GM12872 (cell line): ENCODE results near the gene MATR3.

Source experiments
- TF ChIP-seq, protein P1 (sequence below): IDR thresholded peaks from 3 replicates; pipeline ENCODE4 v1.5.1; 2011; ENCODE audit warnings: low read depth, mild to moderate bottlenecking, low read length, moderate library complexity; ENCODE audit not compliant: insufficient read depth

Gene MATR3, protein sequence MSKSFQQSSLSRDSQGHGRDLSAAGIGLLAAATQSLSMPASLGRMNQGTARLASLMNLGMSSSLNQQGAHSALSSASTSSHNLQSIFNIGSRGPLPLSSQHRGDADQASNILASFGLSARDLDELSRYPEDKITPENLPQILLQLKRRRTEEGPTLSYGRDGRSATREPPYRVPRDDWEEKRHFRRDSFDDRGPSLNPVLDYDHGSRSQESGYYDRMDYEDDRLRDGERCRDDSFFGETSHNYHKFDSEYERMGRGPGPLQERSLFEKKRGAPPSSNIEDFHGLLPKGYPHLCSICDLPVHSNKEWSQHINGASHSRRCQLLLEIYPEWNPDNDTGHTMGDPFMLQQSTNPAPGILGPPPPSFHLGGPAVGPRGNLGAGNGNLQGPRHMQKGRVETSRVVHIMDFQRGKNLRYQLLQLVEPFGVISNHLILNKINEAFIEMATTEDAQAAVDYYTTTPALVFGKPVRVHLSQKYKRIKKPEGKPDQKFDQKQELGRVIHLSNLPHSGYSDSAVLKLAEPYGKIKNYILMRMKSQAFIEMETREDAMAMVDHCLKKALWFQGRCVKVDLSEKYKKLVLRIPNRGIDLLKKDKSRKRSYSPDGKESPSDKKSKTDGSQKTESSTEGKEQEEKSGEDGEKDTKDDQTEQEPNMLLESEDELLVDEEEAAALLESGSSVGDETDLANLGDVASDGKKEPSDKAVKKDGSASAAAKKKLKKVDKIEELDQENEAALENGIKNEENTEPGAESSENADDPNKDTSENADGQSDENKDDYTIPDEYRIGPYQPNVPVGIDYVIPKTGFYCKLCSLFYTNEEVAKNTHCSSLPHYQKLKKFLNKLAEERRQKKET

DNA sequence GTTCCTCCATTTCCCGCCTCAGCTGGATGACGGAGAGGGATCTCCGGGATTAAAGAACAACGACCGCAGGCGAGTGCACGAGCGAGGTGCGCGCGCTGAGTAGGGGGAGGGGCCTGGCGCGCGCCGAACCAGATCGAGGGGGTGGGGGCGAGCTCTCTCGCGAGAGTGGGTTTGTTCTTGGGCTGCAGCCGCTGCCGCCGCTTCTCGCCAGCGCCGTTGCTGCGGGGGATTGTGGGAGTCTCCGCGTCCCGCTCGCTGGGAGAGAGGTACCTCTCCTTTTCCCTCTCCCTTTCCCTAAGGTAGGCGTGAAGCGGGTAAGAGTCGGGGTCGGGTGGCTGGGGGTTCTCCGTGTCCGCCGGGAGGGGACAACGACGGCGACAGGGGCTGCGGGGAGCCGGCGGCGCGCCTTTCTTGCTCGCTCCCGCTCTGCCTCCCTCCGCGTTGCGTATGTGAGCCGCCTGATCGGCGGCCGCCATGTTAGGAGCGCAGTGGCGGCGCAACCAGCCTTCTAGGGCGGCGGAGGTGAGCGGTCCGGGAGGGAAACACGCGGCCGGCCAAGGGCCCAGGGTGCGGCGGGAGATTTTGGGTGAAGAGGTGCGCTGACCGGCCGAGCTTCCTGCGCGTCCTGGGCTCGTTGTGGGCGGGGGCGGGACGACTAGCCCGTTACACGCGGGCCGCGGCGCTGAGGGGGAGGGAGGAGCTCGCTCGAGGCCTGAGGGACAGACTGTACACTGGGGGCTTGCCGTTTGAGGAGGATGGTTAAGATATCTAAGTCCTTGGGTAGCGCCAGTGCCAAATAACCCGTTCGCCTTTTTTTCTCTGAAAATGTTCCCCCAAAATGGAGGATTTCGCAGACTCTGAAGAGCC lies at the start of gene MATR3:
Gene MATR3 (plus strand): TSS at position 234 of the 867 bp plus-strand sequence. CDS start 13,676 bp downstream, outside the sequence.
- TF ChIP-seq, protein P1, sequence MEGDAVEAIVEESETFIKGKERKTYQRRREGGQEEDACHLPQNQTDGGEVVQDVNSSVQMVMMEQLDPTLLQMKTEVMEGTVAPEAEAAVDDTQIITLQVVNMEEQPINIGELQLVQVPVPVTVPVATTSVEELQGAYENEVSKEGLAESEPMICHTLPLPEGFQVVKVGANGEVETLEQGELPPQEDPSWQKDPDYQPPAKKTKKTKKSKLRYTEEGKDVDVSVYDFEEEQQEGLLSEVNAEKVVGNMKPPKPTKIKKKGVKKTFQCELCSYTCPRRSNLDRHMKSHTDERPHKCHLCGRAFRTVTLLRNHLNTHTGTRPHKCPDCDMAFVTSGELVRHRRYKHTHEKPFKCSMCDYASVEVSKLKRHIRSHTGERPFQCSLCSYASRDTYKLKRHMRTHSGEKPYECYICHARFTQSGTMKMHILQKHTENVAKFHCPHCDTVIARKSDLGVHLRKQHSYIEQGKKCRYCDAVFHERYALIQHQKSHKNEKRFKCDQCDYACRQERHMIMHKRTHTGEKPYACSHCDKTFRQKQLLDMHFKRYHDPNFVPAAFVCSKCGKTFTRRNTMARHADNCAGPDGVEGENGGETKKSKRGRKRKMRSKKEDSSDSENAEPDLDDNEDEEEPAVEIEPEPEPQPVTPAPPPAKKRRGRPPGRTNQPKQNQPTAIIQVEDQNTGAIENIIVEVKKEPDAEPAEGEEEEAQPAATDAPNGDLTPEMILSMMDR: no peak

DNA sequence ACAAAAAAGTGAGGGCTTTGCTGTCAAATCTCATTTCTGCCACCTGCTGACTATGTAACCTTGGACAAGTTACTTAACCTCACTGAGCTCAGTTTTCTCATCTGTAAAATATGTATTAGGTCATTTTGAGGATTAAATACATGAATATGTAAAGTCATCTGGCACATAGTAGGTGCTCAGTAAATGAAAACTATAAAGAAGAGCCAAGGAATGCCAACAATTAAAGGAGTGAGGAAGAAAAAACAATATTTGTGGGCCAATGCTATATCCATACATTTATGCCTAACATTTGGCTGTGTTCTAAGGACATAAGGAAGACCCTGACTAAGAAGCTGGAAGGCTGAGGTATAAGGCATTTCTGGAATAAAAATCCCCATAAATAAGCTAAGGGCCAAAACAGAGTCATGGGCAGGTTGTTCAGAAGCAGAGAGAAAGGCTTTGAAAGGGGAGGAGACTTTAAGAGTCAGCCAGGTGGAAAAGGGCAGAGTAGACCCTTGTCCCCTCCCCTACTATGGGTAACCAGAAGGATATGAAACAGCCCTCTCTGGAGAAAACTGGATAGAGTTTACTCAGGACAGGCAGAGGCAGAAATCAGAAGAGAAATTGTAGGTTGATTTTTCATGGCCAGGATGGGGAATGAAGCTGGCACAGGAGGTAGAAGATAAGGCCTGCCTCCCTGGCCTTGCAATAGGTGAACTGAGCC lies 47.8 kb upstream of the MATR3 start:
- TF ChIP-seq, protein P1: no peak

DNA sequence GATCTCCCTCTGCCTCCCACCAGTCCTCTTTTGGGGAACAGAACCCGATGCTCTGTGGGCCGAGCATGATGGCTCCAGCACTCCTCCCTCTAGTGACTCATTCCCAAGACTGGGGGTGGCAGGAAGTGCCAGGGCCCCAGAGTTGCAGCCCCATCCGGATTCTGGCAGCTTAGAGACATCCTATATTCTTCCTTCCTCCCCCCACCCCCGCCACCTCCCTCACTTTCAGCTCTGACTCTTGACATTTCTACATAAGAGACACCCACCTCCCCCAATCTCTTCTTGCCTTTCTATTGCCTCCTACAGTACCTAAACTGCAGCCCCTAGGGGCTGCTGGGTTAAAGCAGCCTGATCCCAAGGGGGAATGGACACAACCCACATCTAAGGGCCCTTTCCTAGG lies 47.1 kb upstream of the MATR3 start:
- TF ChIP-seq, protein P1: no peak

DNA sequence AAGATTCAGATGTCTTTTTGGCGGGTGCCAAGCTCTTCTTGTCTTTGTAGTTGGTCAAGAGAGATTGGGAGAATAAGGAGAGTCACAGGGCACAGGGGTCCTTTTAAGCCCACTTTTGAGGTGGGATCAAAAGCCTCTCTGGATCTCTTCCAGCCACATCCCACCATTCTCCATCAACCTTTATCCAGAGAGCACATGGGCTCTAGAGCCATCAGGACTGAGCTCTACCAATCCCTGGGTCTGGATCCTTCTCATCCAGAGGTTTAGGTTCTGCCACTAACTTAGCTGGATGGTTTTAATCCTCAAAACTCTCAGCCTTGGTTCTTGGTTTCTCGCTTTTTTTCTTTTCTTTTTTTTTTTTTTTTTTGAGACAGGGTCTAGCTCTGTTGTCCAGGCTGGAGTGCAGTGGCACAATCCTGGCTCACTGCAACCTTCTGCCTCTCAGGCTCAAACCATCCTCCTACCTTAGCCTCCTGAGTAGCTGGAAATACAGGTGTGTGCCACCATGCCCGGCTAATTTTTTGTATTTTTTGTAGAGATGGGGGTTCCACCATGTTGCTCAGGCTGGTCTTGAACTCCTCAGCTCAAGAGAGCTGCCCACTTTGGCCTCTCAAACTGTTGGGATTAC lies 44.6 kb upstream of the MATR3 start:
- TF ChIP-seq, protein P1: no peak

DNA sequence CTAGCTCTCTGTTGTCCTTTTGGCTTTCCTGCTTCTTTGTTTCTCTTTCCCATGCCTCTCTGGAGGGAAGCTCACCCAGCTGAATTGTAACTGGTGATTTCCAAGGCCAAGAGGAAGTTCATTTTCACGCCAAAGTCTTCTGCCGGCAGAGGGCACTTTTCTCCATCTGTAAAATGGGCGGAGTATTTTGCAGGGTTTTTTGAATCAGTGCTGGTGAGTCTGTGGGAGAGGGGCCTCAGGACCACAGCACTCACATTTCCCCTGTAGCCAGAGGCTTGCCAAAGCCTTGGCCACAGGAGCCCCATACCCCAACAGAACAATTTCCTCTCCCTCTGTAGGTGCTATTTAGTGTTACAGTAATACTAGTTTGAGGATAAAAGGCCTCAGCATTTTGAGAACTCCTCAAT lies 42.3 kb upstream of the MATR3 start:
- TF ChIP-seq, protein P1: peak; percentile 76

DNA sequence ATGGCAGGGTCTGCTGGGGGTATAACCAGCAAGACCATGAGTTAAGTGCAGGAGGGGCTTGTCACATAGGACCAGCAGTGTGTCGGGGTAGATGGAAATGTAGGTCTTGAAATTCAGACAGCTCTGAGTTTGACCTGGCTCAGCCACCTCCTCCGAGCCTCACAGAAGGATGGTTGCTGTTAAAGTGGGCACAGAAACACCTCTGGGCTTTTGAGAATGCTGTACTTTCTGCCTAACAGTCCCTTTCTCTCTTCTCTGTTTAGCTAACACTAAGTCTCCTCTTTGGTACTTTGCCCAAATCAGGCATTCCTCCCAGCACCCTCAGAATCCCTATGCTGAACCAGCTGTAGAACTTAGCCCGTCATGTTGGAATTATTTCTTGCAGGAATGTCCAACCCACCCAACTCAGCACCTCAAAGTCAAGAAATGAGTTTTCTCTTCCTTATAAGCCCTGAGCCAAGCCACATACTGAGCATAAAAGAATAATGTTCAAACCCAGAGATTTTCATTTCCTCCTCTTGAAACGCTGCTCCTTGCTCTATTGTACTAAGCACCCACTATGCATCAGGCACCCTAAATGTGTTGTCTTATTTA lies 41.7 kb upstream of the MATR3 start:
- TF ChIP-seq, protein P1: no peak
